SJSA1 (cell line): Measurements from ENCODE around the gene JCAD. TPM values are rescaled to one million over a fixed set of nuclear protein-coding genes. Genes with fewer than 3 reads are reported as not detected.
"Not testable (repeated sequence)": the region's sequence is repeated elsewhere in the genome, so short reads cannot be mapped to it uniquely, and the experiment has no call there.

Experiments
- DNase-seq, 2 experiments: peaks; one replicate each; pipeline ENCODE4 v3.0.0-alpha.2; 2015 to 2020; ENCODE audit warnings: low spot score in 2 of 2, low read depth in 1 of 2
- H3K27ac ChIP-seq: fragments of 250-450 bp; sonication (Bioruptor Pico); 2 replicates; pipeline ENCODE4 v1.5.1; 2020; ENCODE audit warnings: mild to moderate bottlenecking, moderate library complexity
- H3K27me3 ChIP-seq: fragments of 250-450 bp; sonication (Bioruptor Pico); replicated peaks from 2 replicates; pipeline ENCODE4 v1.5.1; 2020; ENCODE audit warnings: mild to moderate bottlenecking, moderate library complexity
- H3K36me3 ChIP-seq: fragments of 250-450 bp; sonication (Bioruptor Pico); 2 replicates; pipeline ENCODE4 v1.5.1; 2020; ENCODE audit warnings: mild to moderate bottlenecking
- H3K4me1 ChIP-seq: fragments of 250-450 bp; sonication (Bioruptor Pico); replicated peaks from 2 replicates; pipeline ENCODE4 v1.6.1; 2021; ENCODE audit warnings: mild to moderate bottlenecking
- H3K4me3 ChIP-seq: fragments of 250-450 bp; sonication (Bioruptor Pico); 2 replicates; pipeline ENCODE4 v1.5.1; 2020; ENCODE audit warnings: mild to moderate bottlenecking
- H3K9me3 ChIP-seq: fragments of 250-450 bp; sonication (Bioruptor Pico); replicated peaks from 2 replicates; pipeline ENCODE4 v1.5.1; 2020; ENCODE audit warnings: mild to moderate bottlenecking
- total RNA-seq: library from RNA; depleted of rRNA; stranded (reverse); fragments of >200 nt; shearing (Covaris generic); gene quantifications from 2 replicates; pipeline ENCODE4 v1.2.3, GENCODE V29; 2014

The JCAD gene
- total RNA-seq, 1 experiment from 2014 or later, result 24.9 TPM

DNA sequence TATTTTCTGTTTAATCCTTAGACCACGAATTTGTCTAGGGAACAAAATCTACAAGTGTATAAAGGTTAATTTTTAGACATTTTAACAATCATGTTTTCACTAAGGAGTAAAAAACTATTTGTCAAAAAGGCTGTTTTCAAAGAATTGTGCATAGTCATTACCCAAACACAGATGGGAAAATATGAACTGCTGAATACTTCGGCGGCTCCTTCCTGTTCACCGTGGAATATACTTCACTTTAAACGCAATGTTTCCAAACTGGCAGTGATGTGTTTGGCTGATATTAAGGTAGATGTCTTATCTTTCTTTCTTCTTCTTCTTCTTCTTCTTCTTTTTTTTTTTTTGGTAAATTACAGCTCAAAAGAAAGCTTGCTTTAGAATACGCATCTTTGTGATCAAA lies 41.4 kb downstream of the JCAD start:
- DNase-seq, result no peak
- Histone ChIP-seq H3K9me3 (no peaks in the 10 kb centered on the region), H3K36me3 (peaks cover 63% of the 10 kb centered on the region), H3K27me3 (no peaks in the 10 kb centered on the region), H3K4me1 (peaks cover 27% of the 10 kb centered on the region), H3K4me3 (no peak overlapping the region), H3K27ac (no peak overlapping the region)

DNA sequence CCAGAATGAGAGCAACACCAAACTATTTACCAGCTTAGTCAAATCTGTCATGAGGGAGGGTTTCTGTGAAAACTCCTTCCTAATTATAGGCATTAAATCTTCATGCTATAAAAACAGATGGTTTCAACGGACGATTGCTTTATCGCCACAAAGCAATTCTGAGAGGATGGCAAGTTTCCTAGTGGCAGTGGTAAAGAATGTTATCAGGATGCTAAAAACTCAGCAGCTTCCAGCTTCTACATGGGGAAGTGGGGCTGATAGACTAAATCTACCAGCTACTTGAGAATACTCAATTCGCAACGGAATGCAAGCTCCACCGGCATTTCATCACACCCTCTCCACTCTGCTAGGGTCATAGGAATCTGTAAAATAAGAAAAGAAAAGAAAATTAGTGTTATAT lies 41.8 kb downstream of the JCAD start:
- DNase-seq, result no peak
- Histone ChIP-seq H3K36me3 (peaks cover 59% of the 10 kb centered on the region), H3K4me3 (no peak overlapping the region), H3K27ac (no peak overlapping the region), H3K9me3 (no peaks in the 10 kb centered on the region), H3K27me3 (no peaks in the 10 kb centered on the region), H3K4me1 (peaks cover 27% of the 10 kb centered on the region)

GRCh38 chr10:30014511-30014910 lies 44.9 kb downstream of the JCAD start:
- Histone ChIP-seq H3K27me3 (no peaks in the 10 kb centered on the region), H3K4me1 (peaks cover 37% of the 10 kb centered on the region), H3K9me3 (no peaks in the 10 kb centered on the region), H3K4me3 (no peak overlapping the region), H3K36me3 (peaks cover 44% of the 10 kb centered on the region), H3K27ac (peak overlapping the region; percentile 42; the same call in 1 of the 2 replicates)
- DNase-seq, result peak in 1 of 2 experiments; percentile 23

DNA sequence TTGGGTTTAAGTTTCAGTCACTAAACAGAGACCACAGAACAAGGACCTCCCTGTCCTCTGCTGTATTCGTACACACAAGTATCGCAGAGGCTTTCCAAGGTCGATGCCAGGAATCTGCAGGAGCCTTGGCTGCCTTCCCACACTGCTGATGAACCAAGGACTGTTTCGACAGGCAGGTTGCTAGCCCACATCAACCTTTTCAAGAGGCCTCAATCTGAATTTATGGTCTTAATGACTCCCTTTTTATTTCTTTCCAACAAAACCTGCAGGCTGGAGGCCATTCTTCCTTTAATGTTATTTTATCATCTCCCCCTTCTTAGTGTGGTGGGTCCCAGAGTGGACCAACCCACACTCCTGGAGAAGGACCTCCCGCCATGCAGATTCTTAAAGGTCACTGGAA lies 45.6 kb downstream of the JCAD start:
- Histone ChIP-seq H3K4me1 (peaks cover 37% of the 10 kb centered on the region), H3K36me3 (peaks cover 41% of the 10 kb centered on the region), H3K4me3 (no peak overlapping the region), H3K9me3 (no peaks in the 10 kb centered on the region), H3K27ac (no peak overlapping the region), H3K27me3 (no peaks in the 10 kb centered on the region)
- DNase-seq, result peak in 1 of 2 experiments; percentile 41

DNA sequence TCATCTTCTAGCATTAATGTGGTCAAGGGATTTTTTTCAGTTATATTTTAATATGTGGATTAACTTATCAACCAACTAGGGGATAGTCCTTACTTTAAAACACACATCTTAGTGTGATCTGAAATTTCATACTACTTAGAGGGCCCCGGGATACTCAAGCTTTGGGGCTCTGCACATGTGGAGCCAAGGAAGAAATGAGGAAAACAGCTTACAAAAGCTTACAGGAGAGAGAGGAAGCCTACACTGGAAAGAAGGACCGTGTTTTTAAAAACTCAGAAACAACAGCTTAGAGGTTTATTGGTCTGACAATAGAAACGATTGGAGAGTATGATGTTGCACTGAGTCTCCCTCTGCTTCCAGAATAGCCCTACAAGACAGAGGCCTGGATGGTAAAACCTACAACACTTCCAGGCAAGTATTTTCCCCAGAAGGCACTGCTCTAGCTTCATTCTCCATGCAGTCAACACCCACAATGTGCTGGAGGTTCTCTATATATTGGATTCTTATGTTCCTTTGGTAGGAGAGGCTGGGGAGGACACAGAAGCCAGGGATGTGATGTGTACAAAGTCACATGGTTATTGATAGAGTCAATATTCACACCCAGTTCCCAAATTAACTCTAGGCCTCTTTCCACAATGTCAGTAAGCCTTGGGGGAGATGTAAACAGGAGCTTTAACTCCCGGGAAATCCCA lies 47.3 kb downstream of the JCAD start:
- Histone ChIP-seq H3K4me1 (peaks cover 37% of the 10 kb centered on the region), H3K27ac (no peak overlapping the region), H3K4me3 (no peak overlapping the region), H3K9me3 (no peaks in the 10 kb centered on the region), H3K36me3 (peaks cover 26% of the 10 kb centered on the region), H3K27me3 (no peaks in the 10 kb centered on the region)
- DNase-seq, result no peak

DNA sequence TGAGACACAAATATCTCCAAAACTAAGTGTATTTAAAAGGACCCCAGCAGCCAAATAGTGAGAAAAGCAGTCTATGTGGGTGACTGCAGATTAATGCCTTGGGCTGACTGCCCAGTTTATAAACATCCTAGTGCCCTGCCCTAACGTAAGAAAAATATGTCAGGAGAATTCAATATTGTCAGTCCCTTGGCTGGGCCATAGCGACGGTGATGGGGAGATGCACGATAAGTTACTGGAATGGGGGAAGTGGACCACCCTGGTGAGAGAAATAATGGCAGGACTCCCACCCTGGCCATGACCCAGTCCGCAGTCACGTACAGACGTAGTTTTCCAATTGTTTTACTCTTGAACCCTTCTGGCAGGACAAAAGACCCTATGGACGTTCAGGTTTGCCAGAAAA lies 48.0 kb downstream of the JCAD start:
- peak in 1 of 2 experiments; percentile 29 for DNase-seq
- no peak overlapping the region for H3K4me3 ChIP-seq
- H3K9me3 ChIP-seq, result no peaks in the 10 kb centered on the region
- H3K27ac ChIP-seq, result no peak overlapping the region; the same call in 1 of the 2 replicates
- peaks cover 37% of the 10 kb centered on the region for H3K4me1 ChIP-seq
- H3K36me3 ChIP-seq, result peaks cover 19% of the 10 kb centered on the region
- no peaks in the 10 kb centered on the region for H3K27me3 ChIP-seq

DNA sequence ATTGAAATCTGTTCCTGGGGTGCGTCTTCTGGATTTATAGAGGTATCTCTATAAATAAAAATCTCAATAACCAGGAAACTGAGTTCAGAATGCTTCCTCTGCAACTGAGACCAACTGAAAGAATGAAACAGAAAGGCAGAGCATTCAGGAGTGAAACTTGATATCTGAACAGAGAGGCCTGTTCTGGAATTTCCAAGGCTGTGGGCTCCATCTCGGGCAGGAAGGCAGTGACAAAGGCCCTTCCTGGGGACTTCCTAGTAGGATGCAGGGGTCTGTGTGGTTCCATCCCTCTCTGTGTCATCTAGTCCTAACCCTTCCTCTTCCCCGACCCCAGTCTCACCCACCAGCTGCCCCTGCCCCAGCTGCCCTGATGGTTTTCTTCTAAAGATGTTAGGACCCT lies 52.0 kb downstream of the JCAD start:
- Histone ChIP-seq H3K9me3 (no peaks in the 10 kb centered on the region), H3K36me3 (no peaks in the 10 kb centered on the region), H3K4me3 (no peak overlapping the region), H3K4me1 (peaks cover 18% of the 10 kb centered on the region), H3K27ac (no peak overlapping the region), H3K27me3 (no peaks in the 10 kb centered on the region)
- no peak for DNase-seq

GRCh38 chr10:30006410-30006809 lies 53.0 kb downstream of the JCAD start:
- H3K27me3 ChIP-seq, result no peaks in the 10 kb centered on the region
- no peaks in the 10 kb centered on the region for H3K9me3 ChIP-seq
- no peak for DNase-seq
- no peak overlapping the region for H3K4me3 ChIP-seq
- no peak overlapping the region for H3K27ac ChIP-seq
- no peaks in the 10 kb centered on the region for H3K36me3 ChIP-seq
- H3K4me1 ChIP-seq, result peaks cover 15% of the 10 kb centered on the region

DNA sequence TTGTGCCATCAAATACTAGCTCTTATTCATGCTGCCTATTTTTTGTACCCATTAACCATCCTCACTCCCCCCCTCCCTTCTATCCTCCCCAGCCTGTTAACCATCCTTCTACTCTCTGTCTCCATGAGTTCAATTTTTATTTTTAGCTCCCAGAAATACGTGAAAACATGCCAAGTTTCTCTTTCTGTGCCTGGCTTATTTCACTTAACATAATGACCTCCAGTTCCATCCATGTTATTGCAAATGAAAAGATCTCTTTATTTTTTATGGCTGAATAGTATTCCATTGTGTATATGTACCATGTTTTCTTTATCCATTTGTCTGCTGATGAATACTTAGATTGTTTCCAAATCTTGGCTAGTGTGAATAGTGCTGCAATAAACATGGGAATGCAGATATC lies 54.3 kb downstream of the JCAD start:
- not testable (repeated sequence) for DNase-seq, H3K36me3 ChIP-seq, H3K27ac ChIP-seq, H3K4me1 ChIP-seq, H3K27me3 ChIP-seq, H3K4me3 ChIP-seq, H3K9me3 ChIP-seq

DNA sequence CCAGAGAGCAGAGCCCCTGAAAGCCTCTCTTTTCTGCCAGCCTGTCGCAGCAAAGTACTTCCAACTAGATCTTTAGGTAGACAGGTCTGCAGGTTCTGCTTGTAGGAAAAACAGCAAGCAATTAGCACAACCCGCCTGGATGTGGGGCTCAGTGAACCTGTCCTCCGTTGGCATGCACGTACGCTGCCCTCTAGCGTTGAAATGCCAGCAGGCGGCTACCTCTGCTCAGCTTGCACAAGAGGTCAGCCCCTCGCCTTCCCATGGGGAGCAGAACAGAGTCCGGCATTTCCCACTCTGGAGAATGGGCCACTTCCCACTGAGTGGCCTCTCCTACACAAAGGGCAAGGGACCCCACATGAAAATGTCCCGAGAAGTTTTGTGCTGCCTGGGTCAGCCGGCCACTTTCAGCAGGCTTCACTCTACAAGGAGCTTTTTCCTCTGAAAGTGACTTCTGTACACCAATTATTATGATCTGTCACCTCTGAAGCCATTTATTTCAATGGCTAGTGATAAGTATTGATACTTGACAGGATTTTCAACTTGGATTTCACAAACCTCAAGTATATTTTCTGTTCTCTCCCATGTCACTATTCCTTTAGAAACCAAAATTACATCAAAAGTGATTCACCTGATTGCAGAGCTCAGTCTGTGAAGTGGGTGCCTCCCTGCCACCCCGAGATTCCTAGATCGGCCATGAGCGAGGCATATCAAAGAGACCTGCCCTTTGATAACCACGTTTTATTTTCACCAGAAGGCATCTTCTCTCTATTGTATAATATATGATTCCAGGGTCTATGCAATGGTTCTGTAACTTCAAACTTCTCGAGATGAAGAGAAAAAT lies 56.7 kb downstream of the JCAD start:
- no peaks in the 10 kb centered on the region for H3K27me3 ChIP-seq
- no peak overlapping the region for H3K27ac ChIP-seq
- H3K4me3 ChIP-seq, result no peak overlapping the region
- H3K9me3 ChIP-seq, result no peaks in the 10 kb centered on the region
- no peaks in the 10 kb centered on the region for H3K36me3 ChIP-seq
- peak; percentile 53 to 77 for DNase-seq
- peaks cover 10% of the 10 kb centered on the region for H3K4me1 ChIP-seq

- DNase-seq, result peak; percentile 17 to 48
- no peaks in the 10 kb centered on the region for H3K27me3 ChIP-seq
- H3K4me3 ChIP-seq, result no peak overlapping the region
- no peaks in the 10 kb centered on the region for H3K36me3 ChIP-seq
- no peak overlapping the region for H3K27ac ChIP-seq
- H3K9me3 ChIP-seq, result no peaks in the 10 kb centered on the region
- peaks cover 10% of the 10 kb centered on the region for H3K4me1 ChIP-seq
Measured at GRCh38 chr10:30000802-30001571, 58.4 kb downstream of the JCAD start.

DNA sequence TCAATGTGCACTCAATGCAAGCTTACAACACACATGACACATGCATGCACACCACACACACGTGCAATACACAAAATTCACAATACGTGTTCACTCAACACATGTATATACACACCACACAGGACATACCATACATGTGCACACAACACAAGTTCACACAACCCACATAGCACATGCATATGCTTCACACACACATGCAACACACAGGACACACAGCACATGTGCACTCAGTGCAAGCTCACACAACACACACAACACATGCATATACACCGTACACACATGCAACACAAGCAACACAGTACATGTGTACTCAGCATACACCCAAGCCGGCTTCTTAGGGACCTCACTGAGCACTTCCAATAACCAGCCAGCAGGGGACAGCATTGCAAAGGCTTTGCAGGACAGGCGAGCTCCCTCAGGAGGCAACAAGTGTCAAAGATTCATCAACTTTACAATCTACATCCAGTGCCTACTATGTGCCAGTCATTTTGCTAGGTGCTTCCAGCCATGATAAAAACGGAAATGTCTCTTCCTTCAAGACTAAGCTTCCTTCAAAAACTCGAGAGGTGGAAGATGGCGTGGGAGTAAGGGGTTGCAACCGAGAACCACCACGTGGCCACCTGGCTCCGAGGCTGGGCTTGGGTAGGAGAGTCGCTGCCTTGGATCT lies 61.1 kb downstream of the JCAD start:
- no peaks in the 10 kb centered on the region for H3K36me3 ChIP-seq
- H3K27ac ChIP-seq, result no peak overlapping the region
- H3K4me1 ChIP-seq, result peaks cover 8% of the 10 kb centered on the region; the same call in 1 of the 2 replicates
- peak; percentile 47 to 79 for DNase-seq
- H3K9me3 ChIP-seq, result no peaks in the 10 kb centered on the region
- H3K27me3 ChIP-seq, result no peaks in the 10 kb centered on the region
- no peak overlapping the region for H3K4me3 ChIP-seq

- Histone ChIP-seq H3K27ac (no peak overlapping the region), H3K27me3 (no peaks in the 10 kb centered on the region), H3K36me3 (no peaks in the 10 kb centered on the region), H3K9me3 (no peaks in the 10 kb centered on the region), H3K4me3 (no peak overlapping the region), H3K4me1 (peaks cover 3% of the 10 kb centered on the region; the same call in 1 of the 2 replicates)
- DNase-seq, result no peak
Measured at GRCh38 chr10:29994811-29995210, 64.6 kb downstream of the JCAD start.
